Neural progenitor cell (in vitro differentiated cells): ENCODE measurements around the gene FIBCD1.

ENCODE experiments used
- CTCF ChIP-seq: fragments of 200-600 bp; sonication (generic); IDR thresholded peaks from 2 replicates; pipeline ENCODE4 v1.5.1; 2017; ENCODE audit warnings: antibody characterized with exemption, mild to moderate bottlenecking
- EZH2 ChIP-seq: fragments of 200-600 bp; sonication (generic); IDR thresholded peaks from 2 replicates; pipeline ENCODE4 v1.6.1; 2017; ENCODE audit warnings: antibody characterized with exemption, mild to moderate bottlenecking, moderate library complexity

- TF ChIP-seq CTCF (no peak), EZH2 (no peak)
Measured at GRCh38 chr9:130934246-130934645, 4.8 kb downstream of the FIBCD1 start.
